Endothelial cell of umbilical vein (primary cell): ENCODE measurements around the gene SYT6. TPM values are rescaled to one million over a fixed set of nuclear protein-coding genes. Genes with fewer than 3 reads are reported as not detected.

ENCODE experiments used
- BruUV-seq: library from RNA; stranded (reverse); fragments of 400-500 nt; replicated peaks from 2 replicates; lab custom pipeline; 2021; lab: Mats Ljungman, UMichigan
- CTCF ChIA-PET: fragments of 300-600, 350-600 bp; sonication (Branson Sonifier 250); formaldehyde crosslinking; loops from one replicate; lab custom pipeline; 2021; ENCODE audit warnings: antibody characterized with exemption, inconsistent platforms; lab: Charles Lee
- POLR2A ChIA-PET: fragments of 300-600, 350-600 bp; sonication (Branson Sonifier 250); formaldehyde crosslinking; loops from one replicate; lab custom pipeline; 2021; ENCODE audit warnings: antibody characterized with exemption, inconsistent platforms; lab: Charles Lee
- DNase-seq: peaks from one replicate; pipeline ENCODE4 v3.0.0-alpha.2; 2011; ENCODE audit warnings: low read depth, low spot score
- FAIRE-seq: peaks from 2 replicates; lab custom pipeline; 2011; peaks lifted over from hg19 to GRCh38; lab: Jason Lieb, UNC
- H2AFZ ChIP-seq: 2 replicates; pipeline ENCODE4 v1.6.0; 2012; ENCODE audit warnings: low read depth, low read length, control low read depth, inconsistent platforms
- H3K27ac ChIP-seq: 2 replicates; pipeline ENCODE4 v1.5.1; 2011; ENCODE audit warnings: low read depth, mild to moderate bottlenecking, control low read depth, low read length, moderate library complexity; ENCODE audit not compliant: insufficient read depth
- H3K27me3 ChIP-seq, 2 experiments: 2 replicates each; pipeline versions ENCODE4 v1.6.0 to v1.6.1; 2011; ENCODE audit warnings: low read length in 2 of 2, mixed read lengths in 1 of 2; ENCODE audit not compliant: control insufficient read depth in 2 of 2, insufficient read depth in 2 of 2
- H3K36me3 ChIP-seq, 2 experiments: 2 replicates in 1 of 2; 3 replicates in 1 of 2; pipeline ENCODE4 v1.5.1; 2011; ENCODE audit warnings: low read length in 2 of 2, mild to moderate bottlenecking in 1 of 2, moderate library complexity in 1 of 2; ENCODE audit not compliant: control insufficient read depth in 2 of 2, insufficient read depth in 2 of 2; ENCODE audit errors: extremely low read depth in 1 of 2
- H3K4me1 ChIP-seq: 3 replicates; pipeline ENCODE4 v1.5.1; 2011; ENCODE audit warnings: mild to moderate bottlenecking, low read length; ENCODE audit not compliant: control insufficient read depth, insufficient read depth; ENCODE audit errors: extremely low read depth
- H3K4me2 ChIP-seq: 2 replicates; pipeline ENCODE4 v1.6.1; 2011; ENCODE audit warnings: low read length, control low read depth, mixed read lengths; ENCODE audit not compliant: insufficient read depth
- H3K4me3 ChIP-seq, 3 experiments: fragments of 200-600 bp in 1 of 3; sonication (generic), shearing (Covaris generic) in 1 of 3; replicated peaks in 1 of 3; 2 replicates each; pipeline ENCODE4 v1.5.1; 2011 to 2016; ENCODE audit warnings: control low read depth in 3 of 3, low read length in 3 of 3, mild to moderate bottlenecking in 2 of 3, inconsistent platforms in 1 of 3, low read depth in 1 of 3, moderate library complexity in 1 of 3; ENCODE audit not compliant: insufficient read depth in 1 of 3
- H3K79me2 ChIP-seq: 2 replicates; pipeline ENCODE4 v1.6.0; 2012; ENCODE audit warnings: low read length, inconsistent platforms; ENCODE audit not compliant: control insufficient read depth, insufficient read depth
- H3K9ac ChIP-seq: replicated peaks from 2 replicates; pipeline ENCODE3; 2011; ENCODE audit warnings: low read length, control low read depth; ENCODE audit not compliant: insufficient read depth; ENCODE audit errors: extremely low read depth
- H3K9me1 ChIP-seq: replicated peaks from 3 replicates; pipeline ENCODE4 v1.6.0; 2011; ENCODE audit warnings: mild to moderate bottlenecking, low read length; ENCODE audit not compliant: control insufficient read depth, insufficient read depth; ENCODE audit errors: extremely low read depth
- H3K9me3 ChIP-seq: replicated peaks from 2 replicates; pipeline ENCODE4 v1.5.1; 2012; ENCODE audit warnings: low read length, inconsistent platforms; ENCODE audit not compliant: control insufficient read depth, insufficient read depth
- H4K20me1 ChIP-seq: replicated peaks from 2 replicates; pipeline ENCODE3; 2011; ENCODE audit warnings: mild to moderate bottlenecking, low read length; ENCODE audit not compliant: control insufficient read depth, insufficient read depth; ENCODE audit errors: extremely low read depth
- CTCF ChIP-seq, 2 donors: IDR thresholded peaks; 1 replicate in 1 of 2; 2 replicates in 1 of 2; pipeline ENCODE4 v1.5.1; 2011; ENCODE audit warnings: low read length in 2 of 2, mild to moderate bottlenecking in 2 of 2, moderate library complexity in 2 of 2, control low read depth in 1 of 2, inconsistent platforms in 1 of 2, low read depth in 1 of 2; ENCODE audit not compliant: insufficient read depth in 1 of 2; ENCODE audit errors: extremely low read depth in 1 of 2
- EZH2 ChIP-seq: IDR thresholded peaks from 2 replicates; pipeline ENCODE4 v1.6.1; 2012; ENCODE audit warnings: borderline replicate concordance, low read depth, mild to moderate bottlenecking, moderate library complexity, low read length, inconsistent platforms; ENCODE audit not compliant: severe bottlenecking
- FOS ChIP-seq: IDR thresholded peaks from 2 replicates; pipeline ENCODE4 v1.6.1; 2011; ENCODE audit warnings: mild to moderate bottlenecking, low read length, moderate library complexity, borderline replicate concordance; ENCODE audit not compliant: insufficient read depth
- GATA2 ChIP-seq: IDR thresholded peaks from 2 replicates; pipeline ENCODE4 v1.7.0; 2011; ENCODE audit warnings: low read depth, mild to moderate bottlenecking, moderate library complexity, mixed read lengths, low read length; ENCODE audit not compliant: insufficient read length, insufficient read depth
- JUN ChIP-seq: IDR thresholded peaks from 2 replicates; pipeline ENCODE4 v1.6.1; 2011; ENCODE audit warnings: borderline replicate concordance, low read depth; ENCODE audit not compliant: insufficient read length, insufficient read depth
- MAX ChIP-seq: IDR thresholded peaks from 2 replicates; pipeline ENCODE4 v1.6.1; 2011; ENCODE audit not compliant: insufficient read depth, insufficient read length
- MYC ChIP-seq: IDR thresholded peaks from one replicate; pipeline ENCODE4 v1.6.1; 2011; ENCODE audit warnings: mild to moderate bottlenecking, low read depth, low read length
- POLR2A ChIP-seq: IDR thresholded peaks from 2 replicates; pipeline ENCODE4 v1.6.1; 2012; ENCODE audit warnings: low read depth, mild to moderate bottlenecking, control low read depth, low read length
- POLR2AphosphoS5 ChIP-seq: IDR thresholded peaks from 2 replicates; pipeline ENCODE4 v1.6.1; 2012; ENCODE audit warnings: low read depth, mild to moderate bottlenecking, control low read depth, low read length, moderate library complexity; ENCODE audit not compliant: insufficient read depth
- dilution Hi-C: fragments of 300-500 bp; cut with MboI; formaldehyde crosslinking; loops from one replicate; pipeline ENCODE4 v1.15.0; 2019; ENCODE audit warnings: low sequenced_read_pairs; ENCODE audit not compliant: extremely low pct_ligation_motif_present
- intact Hi-C: fragments of 100-400 bp; cut with micrococcal nuclease; formaldehyde crosslinking; loops from one replicate; pipeline ENCODE4 v1.10.0; 2022
- polyA plus RNA-seq, 4 experiments: library from polyadenylated mRNA; depleted of rRNA in 3 of 4; stranded (reverse) in 3 of 4; unstranded in 1 of 4; fragments of >200 nt; gene quantifications; 2 replicates each; pipeline versions ENCODE4 v1.2.1 to v1.2.3, GENCODE V29; 2011 to 2012; ENCODE audit warnings: missing spikeins in 1 of 4
- total RNA-seq: library from RNA; stranded (reverse); gene quantifications from 2 replicates; pipeline ENCODE4 v1.2.3, GENCODE V29; 2021

The SYT6 gene
- total and polyA plus RNA-seq, 2 donors (not counting 3 experiments of a cell fraction or from before 2014, with no cell fraction given), result 0.04 TPM; not detected in 1

- CTCF ChIA-PET, result no interaction called here
Observed at GRCh38 chr1:114090738-114091505, 62.7 kb downstream of the SYT6 start.

GRCh38 chr1:114089502-114090138 is 64.0 kb downstream of the SYT6 start:
- BruUV-seq, result no TSS peak
- ChIA-PET CTCF (no interaction called here), POLR2A (no interaction called here)
- FAIRE-seq (no peak), DNase-seq (no peak)
- H3K9me1 ChIP-seq, result no peaks in the 10 kb centered on the region
- H3K4me3 ChIP-seq, result no peak overlapping the region
- H3K79me2 ChIP-seq, result no peaks in the 10 kb centered on the region
- H3K27ac ChIP-seq, result no peak overlapping the region
- H3K9ac ChIP-seq, result no peak overlapping the region
- H3K27me3 ChIP-seq, result peaks cover 0 to 3% of the 10 kb centered on the region in 2 experiments
- intact Hi-C loops, result no loop called here
- H3K9me3 ChIP-seq, result no peaks in the 10 kb centered on the region
- H3K4me2 ChIP-seq, result no peak overlapping the region
- dilution Hi-C loops, result no loop called here
- no peaks in the 10 kb centered on the region for H3K4me1 ChIP-seq
- H2AFZ ChIP-seq, result no peak overlapping the region
- no peak for TF ChIP-seq JUN
- no peak for TF ChIP-seq MAX
- TF ChIP-seq POLR2AphosphoS5, result no peak
- no peak for TF ChIP-seq MYC
- TF ChIP-seq GATA2, result no peak
- no peak for TF ChIP-seq EZH2
- no peak for TF ChIP-seq FOS
- no peak for TF ChIP-seq POLR2A
- TF ChIP-seq CTCF (IDR thresholded peaks at IDR 0.05; ENCODE audit: extremely low read depth in 1 of 2, insufficient read depth in 1 of 2, low read depth in 1 of 2, low read length in 2 of 2), result no peak
- no peaks in the 10 kb centered on the region for H4K20me1 ChIP-seq
- no peaks in the 10 kb centered on the region for H3K36me3 ChIP-seq

More at GRCh38 chr1:114090738-114091505, 62.7 kb downstream of the SYT6 start:
- FAIRE-seq, result no peak
- DNase-seq, result no peak
- Histone ChIP-seq H3K9me3 (no peaks in the 10 kb centered on the region), H3K27me3 (peaks cover 0 to 2% of the 10 kb centered on the region in 2 experiments), H3K36me3 (no peaks in the 10 kb centered on the region), H3K9me1 (no peaks in the 10 kb centered on the region), H4K20me1 (no peaks in the 10 kb centered on the region), H3K4me1 (no peaks in the 10 kb centered on the region), H3K79me2 (no peaks in the 10 kb centered on the region), H3K4me3 (no peak overlapping the region), H3K27ac (no peak overlapping the region), H3K4me2 (no peak overlapping the region), H3K9ac (no peak overlapping the region), H2AFZ (no peak overlapping the region)
- intact Hi-C loops (no loop called here), dilution Hi-C loops (no loop called here)
- no TSS peak for BruUV-seq
- POLR2A ChIA-PET, result no interaction called here
- TF ChIP-seq JUN, result no peak
